Activated CD4-positive, CD25-positive, alpha-beta regulatory T cell treated with anti-CD3 and anti-CD28 coated beads, Interleukin-2, amount 50 U/mL, for 24 hours (primary cell): ENCODE measurements around the gene LMX1A.

Source experiments
- ATAC-seq, 2 donors: fragments of 150-1000 bp; cut with Tn5 transposase; one replicate each; pipeline ENCODE4 v1.10.0; 2021; ENCODE audit warnings: mild to moderate bottlenecking in 1 of 2, moderate library complexity in 1 of 2

Gene LMX1A

GRCh38 chr1:165259236-165259635 is 97.3 kb downstream of the LMX1A start:
- no peak for ATAC-seq

GRCh38 chr1:165257969-165258459 is 98.5 kb downstream of the LMX1A start:
- no peak for ATAC-seq

GRCh38 chr1:165254896-165255625 is 101.5 kb downstream of the LMX1A start:
- no peak for ATAC-seq

DNA sequence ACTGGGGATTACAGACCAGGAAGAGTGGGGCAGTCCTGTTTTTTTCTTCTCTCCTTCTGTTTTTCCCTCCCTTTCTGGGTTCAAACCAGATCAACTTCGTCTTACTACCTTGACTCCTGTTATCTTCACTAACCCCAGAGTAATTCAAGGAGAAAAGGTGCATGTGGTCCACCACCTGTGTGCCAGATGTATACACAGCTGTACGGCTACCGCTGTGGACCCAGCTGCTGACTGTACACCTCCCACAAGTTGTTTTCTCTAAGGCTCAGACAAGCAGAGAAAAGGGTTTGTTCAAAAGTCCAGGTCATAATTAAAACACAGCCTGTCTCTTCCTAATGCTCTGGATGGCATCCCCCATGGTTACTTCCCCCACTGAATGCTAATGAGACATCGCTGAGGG is 102.1 kb downstream of the LMX1A start:
- ATAC-seq, result no peak

DNA sequence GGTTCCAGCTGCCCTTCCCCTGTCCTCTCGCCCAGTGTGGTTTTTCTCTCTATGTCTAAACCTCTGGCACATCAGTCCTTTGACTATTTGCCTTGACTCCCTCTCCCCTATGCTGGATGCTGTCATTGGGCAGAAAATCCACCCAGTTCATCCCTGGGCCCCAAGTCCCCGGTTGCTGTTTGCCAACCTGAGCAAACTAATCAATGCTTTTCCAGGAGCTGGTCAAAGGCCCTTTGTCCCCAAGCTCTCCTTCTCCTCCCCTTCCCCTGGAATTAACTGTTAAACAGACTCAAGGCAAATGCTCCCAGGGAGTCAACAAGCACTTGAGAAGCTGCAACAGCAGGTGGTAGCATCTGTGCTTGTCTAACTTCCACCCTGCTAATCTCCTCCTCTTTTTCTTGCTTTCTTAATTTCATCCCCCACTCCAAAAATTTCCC is 102.7 kb downstream of the LMX1A start:
- ATAC-seq, result no peak

DNA sequence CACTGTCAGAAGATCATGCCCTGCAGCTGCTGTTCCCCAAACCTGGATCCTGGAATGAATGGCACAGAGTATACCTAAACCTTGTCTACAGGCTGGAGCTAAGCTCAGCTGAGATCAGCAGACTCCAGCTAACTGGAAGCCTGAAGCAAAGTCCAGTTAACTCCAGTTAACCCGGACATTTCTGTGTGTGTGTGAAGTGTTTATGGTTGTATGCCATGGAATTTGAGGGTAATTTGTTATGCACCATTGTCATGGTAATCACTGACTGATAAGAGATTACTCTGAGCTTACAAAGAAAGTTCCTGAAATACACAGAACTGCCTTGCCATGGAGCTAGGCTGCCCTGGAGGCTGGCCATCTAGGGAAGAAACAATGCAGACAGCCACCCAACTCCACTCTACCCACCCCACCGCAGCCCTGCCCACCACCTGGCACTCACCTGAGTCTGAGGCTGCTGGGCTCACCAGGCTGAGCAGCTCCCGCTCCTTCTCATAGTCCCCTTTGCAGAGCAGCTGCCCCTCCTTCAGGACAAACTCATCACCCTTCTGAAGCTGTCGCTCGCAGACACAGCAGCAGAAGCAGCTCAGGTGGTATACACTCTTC is 107.4 kb downstream of the LMX1A start:
- no peak for ATAC-seq

DNA sequence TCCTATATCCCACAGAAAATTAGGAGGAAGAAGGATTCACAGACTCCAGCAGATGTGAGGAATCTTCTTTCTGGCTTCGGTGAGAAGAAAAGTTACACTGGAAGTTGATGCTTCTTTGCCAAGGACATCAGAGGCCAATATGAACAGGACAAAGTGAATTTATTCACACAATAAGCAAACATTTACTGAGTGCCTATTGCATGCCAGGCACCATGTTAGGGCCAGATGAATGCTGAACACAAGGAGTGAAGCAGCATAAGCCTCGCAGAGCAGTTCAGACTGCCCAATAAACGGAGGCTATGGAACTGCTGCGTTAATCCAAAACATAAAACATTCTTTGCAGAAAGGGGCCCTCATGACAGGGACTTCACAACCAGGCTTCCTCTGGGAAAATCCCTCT is 114.6 kb downstream of the LMX1A start:
- ATAC-seq, result no peak

GRCh38 chr1:165241321-165241720 is 115.2 kb downstream of the LMX1A start:
- ATAC-seq, result no peak

GRCh38 chr1:165240492-165240891 is 116.0 kb downstream of the LMX1A start:
- no peak for ATAC-seq

DNA sequence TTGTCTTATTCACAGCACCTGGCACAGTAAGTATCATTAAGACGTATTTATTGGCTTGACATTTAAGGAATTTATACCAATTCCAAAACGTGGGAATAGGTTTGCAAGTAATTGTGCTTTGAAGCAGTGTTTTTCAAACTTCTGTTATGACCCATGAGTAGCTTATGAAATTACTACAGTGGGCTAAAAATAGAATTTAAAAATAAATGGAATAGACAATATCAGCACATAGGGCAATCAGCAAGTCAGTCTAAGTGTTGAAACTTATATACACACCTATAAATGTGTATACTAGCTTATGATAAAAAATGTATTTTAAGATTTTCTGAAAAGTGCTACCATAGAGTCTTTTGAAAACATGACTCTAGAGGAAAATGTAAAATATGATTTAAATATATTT is 116.6 kb downstream of the LMX1A start:
- ATAC-seq, result no peak

DNA sequence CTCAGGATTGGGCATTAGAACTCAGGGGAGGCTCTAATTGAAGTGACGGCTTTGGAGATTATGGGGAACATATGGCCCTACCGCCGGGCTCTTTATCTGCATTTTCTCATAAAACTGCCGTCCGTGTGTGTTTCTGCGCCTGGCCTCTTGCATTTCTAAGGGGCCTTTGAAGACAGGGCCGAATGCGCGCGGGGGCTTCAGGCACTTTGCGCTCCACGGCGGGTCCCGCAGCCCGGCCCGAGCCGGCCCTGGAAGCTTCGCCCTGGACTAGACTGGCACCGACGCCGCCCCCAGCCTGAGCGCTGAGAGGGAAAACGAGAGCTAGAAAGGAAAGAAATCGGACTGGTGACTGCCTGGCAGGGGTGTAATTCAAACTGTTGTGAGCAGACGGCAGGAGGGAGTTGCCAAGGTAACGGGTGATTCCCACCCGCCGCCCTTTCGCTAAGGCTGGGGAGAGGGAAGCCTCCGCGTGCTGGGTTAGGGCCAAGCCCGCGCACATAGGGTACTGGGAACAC is 120.7 kb downstream of the LMX1A start:
- ATAC-seq, result no peak

GRCh38 chr1:165235155-165235776 is 121.2 kb downstream of the LMX1A start:
- no peak for ATAC-seq

- no peak for ATAC-seq
These were observed 122.4 kb downstream of the LMX1A start for GRCh38 chr1:165234149-165234548.

DNA sequence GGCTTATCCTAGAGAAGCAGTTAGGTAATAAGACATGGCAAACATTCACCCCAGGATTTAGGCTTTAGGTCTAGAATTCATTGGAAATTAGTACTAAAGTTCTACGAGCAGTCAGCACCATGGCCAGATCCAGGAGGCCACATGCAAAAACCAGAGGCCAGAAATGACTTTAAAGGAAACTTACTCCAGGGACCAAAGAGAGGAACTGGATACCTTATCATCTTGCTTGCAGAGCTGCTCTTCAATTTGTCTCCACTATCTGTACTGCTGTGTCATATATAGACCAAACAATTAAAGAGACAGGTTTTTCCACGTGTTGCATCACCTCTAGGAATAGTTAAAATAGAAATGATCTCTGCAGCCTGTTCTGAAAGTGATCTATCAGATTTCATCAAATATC is 127.8 kb downstream of the LMX1A start:
- no peak for ATAC-seq

- no peak for ATAC-seq
These were observed 128.3 kb downstream of the LMX1A start for GRCh38 chr1:165228111-165228655.

GRCh38 chr1:165226326-165226725 is 130.2 kb downstream of the LMX1A start:
- ATAC-seq, result no peak

DNA sequence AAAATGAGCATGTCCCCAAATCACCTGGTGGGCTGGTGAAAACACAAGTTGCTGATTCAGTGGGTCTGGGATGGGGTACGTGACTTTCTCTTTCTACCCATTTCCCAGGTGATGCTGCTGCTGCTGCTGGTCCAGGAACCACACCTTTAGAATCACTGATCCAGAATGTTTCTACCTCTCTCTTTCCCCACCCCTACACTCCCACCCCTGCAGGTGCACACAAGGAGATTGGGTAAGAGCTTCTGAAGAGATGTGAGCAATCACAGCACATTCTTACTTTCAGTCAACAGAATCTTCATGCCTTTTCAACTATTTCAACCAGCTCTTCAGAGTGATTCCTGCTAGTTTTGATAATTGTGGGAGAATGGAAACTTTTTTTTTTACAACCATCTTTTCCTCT is 130.9 kb downstream of the LMX1A start:
- no peak for ATAC-seq

DNA sequence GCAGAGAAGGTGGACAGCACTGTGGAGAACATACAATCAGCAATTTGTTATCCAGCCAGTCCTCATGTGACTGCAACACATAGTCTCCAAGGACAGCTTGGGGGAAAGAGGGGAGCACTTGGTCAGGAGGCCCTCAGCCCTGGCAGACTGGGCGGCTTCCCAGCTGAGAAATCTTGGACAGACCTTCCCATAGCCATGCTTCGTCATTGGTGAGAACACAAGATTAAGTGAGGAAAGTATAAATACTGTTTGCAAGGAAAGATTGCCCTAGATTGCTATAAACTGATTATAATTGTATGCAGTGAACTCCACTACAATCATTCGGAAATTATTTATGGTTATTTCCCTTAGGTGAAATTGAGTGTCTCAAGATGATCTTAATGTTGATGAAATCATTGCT is 131.5 kb downstream of the LMX1A start:
- no peak for ATAC-seq

DNA sequence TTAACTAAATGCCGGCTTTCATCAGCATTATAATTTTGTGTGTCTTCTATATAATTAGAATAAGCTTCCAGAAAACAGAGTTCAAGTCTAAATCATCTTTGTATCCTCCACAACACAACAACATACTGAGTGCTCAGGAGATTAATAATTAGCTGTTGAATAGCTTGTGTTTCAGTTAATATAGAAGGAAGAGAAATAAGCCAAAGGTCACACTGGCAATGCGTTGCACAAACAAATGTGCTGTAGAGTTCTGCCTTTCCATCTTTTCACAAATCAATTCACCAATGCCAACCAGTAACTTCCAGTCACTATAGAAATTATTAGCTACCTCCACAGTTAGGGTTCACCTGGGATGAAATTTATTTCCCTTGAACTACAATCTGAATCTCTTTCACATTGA is 132.0 kb downstream of the LMX1A start:
- ATAC-seq, result no peak

DNA sequence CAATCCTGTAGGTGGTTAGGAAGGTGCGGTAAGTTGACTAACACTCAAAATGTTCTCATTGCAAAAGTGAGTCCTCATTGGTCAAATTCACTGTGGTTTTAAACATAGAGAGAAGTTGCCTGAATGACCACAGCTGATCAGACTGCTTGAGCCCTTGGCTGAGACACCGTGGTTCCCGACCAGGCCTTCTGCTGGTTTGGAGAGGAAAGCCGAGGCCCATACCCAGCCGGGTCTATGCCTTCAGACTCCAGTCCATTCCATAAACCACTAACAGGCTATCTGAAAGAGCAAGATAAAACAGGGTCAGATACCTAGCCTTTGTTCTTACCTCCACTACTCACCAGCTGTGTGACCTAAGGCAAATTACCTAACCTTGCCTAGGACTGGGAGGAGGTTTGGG is 133.9 kb downstream of the LMX1A start:
- ATAC-seq, result no peak

GRCh38 chr1:165218731-165219130 is 137.8 kb downstream of the LMX1A start:
- ATAC-seq, result no peak

DNA sequence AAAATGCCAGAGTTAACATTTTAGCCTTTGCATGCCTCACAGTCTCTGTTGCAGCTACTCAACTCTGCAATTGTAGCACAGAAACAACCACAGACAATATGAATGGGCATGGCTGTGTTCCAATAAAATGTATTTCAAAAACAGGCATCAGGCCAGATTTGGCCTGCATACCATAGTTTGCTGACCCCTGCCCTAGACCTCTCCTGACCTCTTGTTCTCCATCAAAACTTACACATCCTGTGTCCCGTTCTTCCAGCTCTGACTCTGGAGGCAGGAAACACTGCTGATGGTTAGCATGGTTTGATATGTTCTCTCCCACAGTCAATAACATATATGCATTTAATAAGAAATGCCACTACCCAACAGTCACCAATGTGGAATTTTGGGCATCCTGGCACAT is 138.6 kb downstream of the LMX1A start:
- ATAC-seq, result no peak

DNA sequence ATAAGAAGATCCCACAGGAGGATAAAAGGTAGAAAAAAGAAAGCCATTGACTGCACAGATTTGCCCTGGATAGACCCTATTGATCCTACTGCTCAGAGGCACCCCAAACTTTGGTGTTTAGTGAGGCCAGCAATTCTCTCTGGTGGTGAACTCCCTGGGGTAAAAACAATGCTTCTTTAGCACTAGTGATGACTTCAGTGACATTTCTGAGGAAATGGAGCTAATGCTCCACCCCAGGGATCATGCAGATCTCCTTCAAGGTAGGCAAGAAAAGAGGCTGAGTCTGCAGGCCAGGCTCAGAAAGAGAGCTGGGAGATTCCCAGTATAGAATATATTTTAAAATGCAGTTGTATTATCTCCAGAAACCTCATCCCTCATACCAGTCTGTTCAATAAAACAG is 140.3 kb downstream of the LMX1A start:
- ATAC-seq, result no peak

- ATAC-seq, result no peak
These were observed 140.8 kb downstream of the LMX1A start for GRCh38 chr1:165215676-165216075.
